Gastroesophageal sphincter (tissue), 3 donors: Measurements from ENCODE around the gene NSMCE1.

Experiments used
- POLR2A ChIP-seq, 2 donors: fragments of 450-650 bp; IDR thresholded peaks; one replicate each; pipeline ENCODE4 v1.6.1; 2017; ENCODE audit warnings: antibody characterized with exemption in 2 of 2, mild to moderate bottlenecking in 2 of 2, moderate library complexity in 1 of 2
- POLR2AphosphoS5 ChIP-seq: sonication (generic); formaldehyde crosslinking; IDR thresholded peaks from one replicate; pipeline ENCODE4 v1.6.1; 2017; ENCODE audit warnings: antibody characterized with exemption
- TF ChIP-seq, protein P1 (sequence below), 4 experiments: fragments of 200-600 bp in 2 of 4; fragments of 450-650 bp in 2 of 4; sonication (generic) in 1 of 4; IDR thresholded peaks; one replicate each; pipeline ENCODE4 v1.5.1; 2017 to 2019; ENCODE audit warnings: antibody characterized with exemption in 4 of 4, mild to moderate bottlenecking in 2 of 4, moderate library complexity in 2 of 4

DNA sequence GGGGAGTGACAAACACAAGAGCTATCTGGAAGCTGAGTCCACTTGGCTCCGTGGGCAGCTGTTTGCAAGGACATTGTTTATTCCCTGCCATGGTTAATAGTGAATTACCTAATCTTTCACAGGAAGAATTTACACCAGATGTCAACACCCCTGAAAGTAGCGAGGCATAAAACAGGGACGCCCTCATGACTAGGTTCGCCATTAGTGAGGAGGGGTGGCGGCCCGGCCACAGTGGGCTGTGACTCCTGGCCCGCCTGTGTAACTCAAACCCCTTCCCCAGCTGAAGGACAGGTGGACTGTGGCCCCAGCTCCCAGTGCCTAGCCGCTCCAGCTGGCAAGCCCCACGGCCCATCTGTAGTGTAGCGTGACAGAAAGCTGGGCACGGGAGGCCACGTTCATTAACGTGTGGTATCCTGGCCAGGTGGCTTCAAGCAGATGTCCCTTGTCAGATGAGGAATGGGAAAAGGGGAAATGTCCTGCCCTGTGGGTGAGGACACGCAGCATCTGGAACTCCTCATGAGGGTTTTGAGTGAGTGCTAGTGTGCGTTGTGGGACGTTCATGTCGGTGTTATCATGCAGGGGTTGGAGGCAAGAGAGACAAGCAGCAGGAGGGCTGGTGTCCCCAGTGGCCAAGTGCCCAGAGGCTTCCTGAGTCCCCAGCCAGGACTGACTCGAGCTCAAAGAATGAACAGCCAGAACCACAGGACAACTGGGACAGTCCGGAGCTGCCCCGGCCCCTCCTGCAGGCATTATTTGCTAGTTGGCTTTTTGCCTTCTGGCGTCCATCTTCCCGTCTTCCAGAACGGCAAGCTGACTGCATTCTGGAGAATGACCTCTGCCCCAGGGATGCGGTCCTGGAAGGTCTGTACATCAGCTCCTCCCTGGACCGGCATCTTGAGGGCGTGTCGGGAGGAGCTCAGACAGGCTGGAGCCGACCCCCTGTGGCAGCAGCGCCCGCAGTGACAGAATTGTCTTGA is 46.0 kb downstream of the NSMCE1 start:
- TF ChIP-seq, protein P1, sequence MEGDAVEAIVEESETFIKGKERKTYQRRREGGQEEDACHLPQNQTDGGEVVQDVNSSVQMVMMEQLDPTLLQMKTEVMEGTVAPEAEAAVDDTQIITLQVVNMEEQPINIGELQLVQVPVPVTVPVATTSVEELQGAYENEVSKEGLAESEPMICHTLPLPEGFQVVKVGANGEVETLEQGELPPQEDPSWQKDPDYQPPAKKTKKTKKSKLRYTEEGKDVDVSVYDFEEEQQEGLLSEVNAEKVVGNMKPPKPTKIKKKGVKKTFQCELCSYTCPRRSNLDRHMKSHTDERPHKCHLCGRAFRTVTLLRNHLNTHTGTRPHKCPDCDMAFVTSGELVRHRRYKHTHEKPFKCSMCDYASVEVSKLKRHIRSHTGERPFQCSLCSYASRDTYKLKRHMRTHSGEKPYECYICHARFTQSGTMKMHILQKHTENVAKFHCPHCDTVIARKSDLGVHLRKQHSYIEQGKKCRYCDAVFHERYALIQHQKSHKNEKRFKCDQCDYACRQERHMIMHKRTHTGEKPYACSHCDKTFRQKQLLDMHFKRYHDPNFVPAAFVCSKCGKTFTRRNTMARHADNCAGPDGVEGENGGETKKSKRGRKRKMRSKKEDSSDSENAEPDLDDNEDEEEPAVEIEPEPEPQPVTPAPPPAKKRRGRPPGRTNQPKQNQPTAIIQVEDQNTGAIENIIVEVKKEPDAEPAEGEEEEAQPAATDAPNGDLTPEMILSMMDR (IDR thresholded peaks at IDR 0.05): no peak
- no peak for TF ChIP-seq POLR2A (IDR thresholded peaks at IDR 0.05)
- peak; percentile 91 for TF ChIP-seq POLR2AphosphoS5
